Measurements from ENCODE around the gene CCL27. TPM values are rescaled to one million over a fixed set of nuclear protein-coding genes. Genes with fewer than 3 reads are reported as not detected.
A peak's percentile ranks its signal among the peaks of the same experiment; 100 is the strongest.

Gene CCL27
- total and polyA plus RNA-seq, 10 of the 15 experiments (the other 5 are each of a cell fraction or from before 2014, with no cell fraction given): 0.45 TPM; not detected in 9

GRCh38 chr9:34647084-34647403 lies 15.4 kb downstream of the CCL27 start (continued):
- TF ChIP-seq KLF5 (IDR thresholded peaks at IDR 0.05; ENCODE audit: partially characterized antibody) (no peak), HDGF (IDR thresholded peaks at IDR 0.05) (no peak)

DNA sequence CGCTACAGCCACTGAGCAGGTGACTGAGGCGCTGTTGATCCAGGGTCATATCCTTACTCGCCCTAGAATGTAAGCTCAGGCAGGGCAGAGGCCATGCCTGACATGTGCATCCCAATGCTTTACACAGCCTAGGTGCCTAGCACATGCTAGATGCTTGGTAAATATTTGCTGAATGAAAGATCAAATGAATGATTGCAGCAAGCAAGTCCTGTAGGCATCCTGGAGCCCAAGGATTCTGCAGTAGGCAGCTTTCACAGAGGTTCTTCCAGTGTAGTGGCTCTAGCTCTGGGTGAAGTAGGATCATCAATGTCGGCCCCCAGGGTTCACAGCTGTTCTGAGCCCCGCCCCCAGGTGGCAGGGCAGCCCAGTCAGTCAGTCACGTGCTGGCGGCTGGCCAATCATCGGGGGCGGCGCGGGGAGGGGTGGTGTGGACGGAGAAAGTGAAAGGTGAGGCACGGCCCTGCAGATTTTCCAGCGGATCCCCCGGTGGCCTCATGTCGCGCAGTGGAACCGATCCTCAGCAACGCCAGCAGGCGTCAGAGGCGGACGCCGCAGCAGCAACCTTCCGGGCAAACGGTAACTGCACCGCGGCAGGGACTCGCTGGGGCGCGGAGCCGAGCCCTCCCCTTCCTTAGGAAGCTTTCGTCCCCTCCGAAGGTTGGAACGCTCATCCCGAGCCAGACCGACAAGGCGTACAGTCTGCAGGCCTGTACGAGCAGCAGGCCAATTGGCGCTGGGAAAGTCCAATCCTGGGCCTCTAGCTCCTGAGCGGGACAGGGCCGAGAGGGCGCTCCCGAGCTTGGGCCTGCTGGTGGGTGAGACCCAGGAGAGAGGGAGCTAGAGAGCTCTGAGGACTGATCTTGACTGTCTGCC lies 16.0 kb downstream of the CCL27 start, which contains the start of gene GALT:
Gene GALT (plus strand): TSS at position 465 of the 873 bp plus-strand sequence. CDS start 30 bp downstream, at position 495.
- in situ Hi-C loops (cut with MboI) (no loop called here), intact Hi-C loops (cut with micrococcal nuclease; ENCODE audit: unreplicated experiment) (no loop called here)
- Histone ChIP-seq H3K36me3 (ENCODE audit: control insufficient read depth in 2 of 2, insufficient read depth in 2 of 2, low read length in 1 of 2) (peaks cover 2 to 13% of the 10 kb centered on the region in 2 experiments; a peak in 3 of 4 replicates), H3K79me2 (ENCODE audit: control insufficient read depth, insufficient read depth, low read length) (peaks cover 17% of the 10 kb centered on the region), H2AFZ (ENCODE audit: control insufficient read depth, low read depth, low read length) (peak within 1 kb of the TSS; percentile 99), H3K27me3 (replicated peaks in 1 of 2; ENCODE audit: control insufficient read depth in 2 of 2, insufficient read depth in 2 of 2, low read length in 1 of 2) (no peaks in the 10 kb centered on the region), H4K20me1 (ENCODE audit: control insufficient read depth, insufficient read depth) (no peaks in the 10 kb centered on the region; the same call in 1 of the 2 replicates), H3K4me1 (ENCODE audit: control insufficient read depth, insufficient read depth, low read length) (peaks cover 14% of the 10 kb centered on the region), H3K9ac (ENCODE audit: control insufficient read depth, insufficient read depth, low read length) (peak within 1 kb of the TSS; percentile 92), H3K4me3 (peak within 1 kb of the TSS; percentile 74), H3K4me2 (ENCODE audit: control insufficient read depth, insufficient read depth) (peak within 1 kb of the TSS; percentile 99), H3K27ac (ENCODE audit: control insufficient read depth, insufficient read depth) (peak within 1 kb of the TSS; percentile 78), H3K9me3 (replicated peaks; ENCODE audit: control insufficient read depth, insufficient read depth, low read length) (no peaks in the 10 kb centered on the region)
- SMC1A ChIA-PET (ENCODE audit: uncharacterized antibody, unreplicated experiment): interaction anchor here (0.8 to 1.7 kb wide), 7 partner anchors 9 to 26 kb away, joined by 3 to 11 read pairs (median 3); partner anchors contain the start of genes DCTN3 and SIGMAR1
- POLR2A ChIA-PET: interaction anchor here (0.5 to 3.4 kb wide), 4 partner anchors 9 to 406 kb away, joined by 3 to 25 read pairs (median 5); partner anchors contain the start of genes DCTN3 and SIGMAR1
- RAD21 ChIA-PET (ENCODE audit: unreplicated experiment): interaction anchor here (0.5 to 3.0 kb wide), 4 partner anchors 8 to 38 kb away, joined by 3 to 14 read pairs (median 4); partner anchors contain the start of gene SIGMAR1
- ATAC-seq (peak; percentile 95), DNase-seq (ENCODE audit: low read depth, low spot score) (no peak), FAIRE-seq (peak; percentile 93)
- CTCF ChIA-PET: interaction anchor here (0.6 to 5.9 kb wide), 12 partner anchors 10 to 435 kb away, joined by 3 to 103 read pairs (median 4); partner anchors contain the start of genes RPP25L and SIGMAR1
- TSS peak; percentile 63 for BruUV-seq (replicated peaks)
- WGBS (ENCODE audit: insufficient coverage, insufficient replicate concordance, low lambda C conversion rate, missing lambda C conversion rate): 3% methylated on average over 39 of the region's 43 CpGs
- TF ChIP-seq POLR2AphosphoS5 (IDR thresholded peaks at IDR 0.05; ENCODE audit: low read length): peak; percentile 63; the same call in 1 of the 2 replicates
- TF ChIP-seq RELA (IDR thresholded peaks at IDR 0.05; ENCODE audit: borderline replicate concordance, partially characterized antibody): peak; percentile 68
- TF ChIP-seq BRCA1 (IDR thresholded peaks at IDR 0.05; ENCODE audit: low read depth, low read length): no peak
- TF ChIP-seq SP1 (IDR thresholded peaks at IDR 0.05; ENCODE audit: low read depth, low read length): peak; percentile 61
- peak; percentile 81 for TF ChIP-seq TAF1 (IDR thresholded peaks at IDR 0.05; ENCODE audit: borderline replicate concordance, low read depth, low read length)
- peak; percentile 80 for TF ChIP-seq MXI1 (IDR thresholded peaks at IDR 0.05; ENCODE audit: low read depth, low read length)
- TF ChIP-seq RB1 (IDR thresholded peaks at IDR 0.05; ENCODE audit: borderline replicate concordance): peak; percentile 81
- no peak for TF ChIP-seq MYC (IDR thresholded peaks at IDR 0.05; ENCODE audit: insufficient read depth, insufficient read length, insufficient replicate concordance, low read length, severe bottlenecking)
- no peak for TF ChIP-seq EZH2 (IDR thresholded peaks at IDR 0.05; ENCODE audit: borderline replicate concordance, control insufficient read depth, low read depth, low read length)
- TF ChIP-seq RAD51 (IDR thresholded peaks at IDR 0.05): peak; percentile 96
- TF ChIP-seq MEF2A (IDR thresholded peaks at IDR 0.05; ENCODE audit: insufficient read depth, low read depth, low read length): no peak
- no peak for TF ChIP-seq NRF1 (conservative IDR thresholded peaks at IDR 0.05; ENCODE audit: low read depth, low read length)
- TF ChIP-seq, protein P1, sequence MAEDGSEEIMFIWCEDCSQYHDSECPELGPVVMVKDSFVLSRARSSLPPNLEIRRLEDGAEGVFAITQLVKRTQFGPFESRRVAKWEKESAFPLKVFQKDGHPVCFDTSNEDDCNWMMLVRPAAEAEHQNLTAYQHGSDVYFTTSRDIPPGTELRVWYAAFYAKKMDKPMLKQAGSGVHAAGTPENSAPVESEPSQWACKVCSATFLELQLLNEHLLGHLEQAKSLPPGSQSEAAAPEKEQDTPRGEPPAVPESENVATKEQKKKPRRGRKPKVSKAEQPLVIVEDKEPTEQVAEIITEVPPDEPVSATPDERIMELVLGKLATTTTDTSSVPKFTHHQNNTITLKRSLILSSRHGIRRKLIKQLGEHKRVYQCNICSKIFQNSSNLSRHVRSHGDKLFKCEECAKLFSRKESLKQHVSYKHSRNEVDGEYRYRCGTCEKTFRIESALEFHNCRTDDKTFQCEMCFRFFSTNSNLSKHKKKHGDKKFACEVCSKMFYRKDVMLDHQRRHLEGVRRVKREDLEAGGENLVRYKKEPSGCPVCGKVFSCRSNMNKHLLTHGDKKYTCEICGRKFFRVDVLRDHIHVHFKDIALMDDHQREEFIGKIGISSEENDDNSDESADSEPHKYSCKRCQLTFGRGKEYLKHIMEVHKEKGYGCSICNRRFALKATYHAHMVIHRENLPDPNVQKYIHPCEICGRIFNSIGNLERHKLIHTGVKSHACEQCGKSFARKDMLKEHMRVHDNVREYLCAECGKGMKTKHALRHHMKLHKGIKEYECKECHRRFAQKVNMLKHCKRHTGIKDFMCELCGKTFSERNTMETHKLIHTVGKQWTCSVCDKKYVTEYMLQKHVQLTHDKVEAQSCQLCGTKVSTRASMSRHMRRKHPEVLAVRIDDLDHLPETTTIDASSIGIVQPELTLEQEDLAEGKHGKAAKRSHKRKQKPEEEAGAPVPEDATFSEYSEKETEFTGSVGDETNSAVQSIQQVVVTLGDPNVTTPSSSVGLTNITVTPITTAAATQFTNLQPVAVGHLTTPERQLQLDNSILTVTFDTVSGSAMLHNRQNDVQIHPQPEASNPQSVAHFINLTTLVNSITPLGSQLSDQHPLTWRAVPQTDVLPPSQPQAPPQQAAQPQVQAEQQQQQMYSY (CRISPR knock-in tag; IDR thresholded peaks at IDR 0.05): no peak
- TF ChIP-seq BCL11A (IDR thresholded peaks at IDR 0.05; ENCODE audit: low read depth, low read length): no peak
